MCF 10A (cell line): Measurements from ENCODE around the gene NAPEPLD. TPM values are rescaled to one million over a fixed set of nuclear protein-coding genes. Genes with fewer than 3 reads are reported as not detected.
A peak's percentile ranks its signal among the peaks of the same experiment; 100 is the strongest.
"Not testable (repeated sequence)": the region's sequence is repeated elsewhere in the genome, so short reads cannot be mapped to it uniquely, and the experiment has no call there.

Experiments used
- BruUV-seq: library from RNA; stranded (reverse); fragments of 400-500 nt; replicated peaks from 2 replicates; lab custom pipeline; 2021; lab: Mats Ljungman, UMichigan
- CTCF ChIA-PET: fragments of 300-600 bp; sonication (Branson Sonifier 250); formaldehyde crosslinking; extraction: SDS; loops from one replicate; lab custom pipeline; 2021; ENCODE audit warnings: antibody characterized with exemption, inconsistent platforms; lab: Yijun Ruan, JAX
- POLR2A ChIA-PET: fragments of 300-600, 350-650 bp; sonication (Branson Sonifier 250); formaldehyde crosslinking; extraction: SDS; loops from one replicate; lab custom pipeline; 2020; ENCODE audit warnings: antibody characterized with exemption, inconsistent platforms; lab: Yijun Ruan, JAX
- DNase-seq: peaks from one replicate; pipeline ENCODE4 v3.0.0-alpha.2; 2018; ENCODE audit not compliant: unreplicated experiment
- H3K27ac Mint-ChIP-seq: one replicate; pipeline ENCODE4 v1.8.0; 2022; ENCODE audit warnings: mild to moderate bottlenecking, low read depth, mixed read lengths; ENCODE audit not compliant: unreplicated experiment
- H3K27me3 Mint-ChIP-seq: one replicate; pipeline ENCODE4 v1.8.0; 2022; ENCODE audit warnings: mixed read lengths; ENCODE audit not compliant: insufficient read depth, unreplicated experiment
- H3K36me3 Mint-ChIP-seq: one replicate; pipeline ENCODE4 v1.8.0; 2022; ENCODE audit warnings: mild to moderate bottlenecking, moderate library complexity, mixed read lengths; ENCODE audit not compliant: insufficient read depth, unreplicated experiment
- H3K4me1 Mint-ChIP-seq: one replicate; pipeline ENCODE4 v1.8.0; 2022; ENCODE audit warnings: mixed read lengths; ENCODE audit not compliant: insufficient read depth, unreplicated experiment
- H3K4me3 Mint-ChIP-seq: one replicate; pipeline ENCODE4 v1.8.0; 2022; ENCODE audit warnings: mild to moderate bottlenecking, moderate library complexity, mixed read lengths; ENCODE audit not compliant: unreplicated experiment
- H3K9me3 Mint-ChIP-seq: one replicate; pipeline ENCODE4 v1.8.0; 2022; ENCODE audit warnings: mixed read lengths; ENCODE audit not compliant: unreplicated experiment
- CTCF ChIP-seq: fragments of 200-600 bp; IDR thresholded peaks from one replicate; pipeline ENCODE4 v1.8.0; 2022; ENCODE audit warnings: antibody characterized with exemption, mild to moderate bottlenecking; ENCODE audit not compliant: unreplicated experiment
- intact Hi-C: fragments of 100-400 bp; cut with micrococcal nuclease; formaldehyde crosslinking; loops from 2 replicates; pipeline ENCODE4 v1.14.1; 2022
- total RNA-seq: library from RNA; stranded (reverse); gene quantifications from 2 replicates; pipeline ENCODE4 v1.2.3, GENCODE V29; 2022

NAPEPLD gene
- total RNA-seq, 1 experiment from 2014 or later = 6.1 TPM

GRCh38 chr7:103115771-103116170 lies 33.1 kb downstream of the NAPEPLD start:
- peaks cover 14% of the 10 kb centered on the region for H3K4me1 Mint-ChIP-seq
- peaks cover 23% of the 10 kb centered on the region for H3K36me3 Mint-ChIP-seq
- no peak overlapping the region for H3K4me3 Mint-ChIP-seq
- ChIA-PET POLR2A (interaction anchor here (1.2 kb wide), 1 partner anchor 14 kb away, joined by 3 read pairs; no protein-coding TSS in a partner anchor), CTCF (interaction anchor here (0.6 kb wide), 1 partner anchor 28 kb away, joined by 3 read pairs; no protein-coding TSS in a partner anchor)
- DNase-seq = no peak
- H3K9me3 Mint-ChIP-seq = no peaks in the 10 kb centered on the region
- TF ChIP-seq CTCF = no peak
- no TSS peak for BruUV-seq
- intact Hi-C loops = no loop called here
- no peak overlapping the region for H3K27ac Mint-ChIP-seq
- H3K27me3 Mint-ChIP-seq = no peaks in the 10 kb centered on the region

- Mint-ChIP-seq H3K9me3 (peaks cover 4% of the 10 kb centered on the region), H3K36me3 (peaks cover 24% of the 10 kb centered on the region), H3K27me3 (no peaks in the 10 kb centered on the region), H3K4me3 (peak overlapping the region; percentile 12), H3K27ac (peak overlapping the region; percentile 39), H3K4me1 (peaks cover 14% of the 10 kb centered on the region)
- BruUV-seq = no TSS peak
- TF ChIP-seq CTCF = no peak
- ChIA-PET CTCF (interaction anchor here (1.0 to 1.1 kb wide), 2 partner anchors 14 to 54 kb away, joined by 3 to 5 read pairs; no protein-coding TSS in a partner anchor), POLR2A (interaction anchor here (0.8 kb wide), 1 partner anchor 16 kb away, joined by 3 read pairs; no protein-coding TSS in a partner anchor)
- intact Hi-C loops = no loop called here
- DNase-seq = no peak
Observed at GRCh38 chr7:103114576-103115008, 34.3 kb downstream of the NAPEPLD start.

GRCh38 chr7:103113164-103113563 lies 35.7 kb downstream of the NAPEPLD start:
- peak; percentile 93 for DNase-seq

GRCh38 chr7:103106703-103107070 lies 42.2 kb downstream of the NAPEPLD start:
- Mint-ChIP-seq H3K36me3 (peaks cover 50% of the 10 kb centered on the region), H3K9me3 (peaks cover 21% of the 10 kb centered on the region)
- H3K27ac Mint-ChIP-seq, DNase-seq, H3K27me3 Mint-ChIP-seq, BruUV-seq, H3K4me3 Mint-ChIP-seq, H3K4me1 Mint-ChIP-seq, intact Hi-C loops: not testable (repeated sequence)
- POLR2A ChIA-PET = interaction anchor here (2.3 kb wide), 1 partner anchor 13 kb away, joined by 7 read pairs; no protein-coding TSS in a partner anchor
- CTCF ChIA-PET = interaction anchor here (0.6 kb wide), 1 partner anchor 24 kb away, joined by 3 read pairs; no protein-coding TSS in a partner anchor

More at GRCh38 chr7:103113164-103113563, 35.7 kb downstream of the NAPEPLD start:
- Mint-ChIP-seq H3K9me3 (peaks cover 13% of the 10 kb centered on the region), H3K27me3 (no peaks in the 10 kb centered on the region), H3K4me3 (peak overlapping the region; percentile 20), H3K4me1 (peaks cover 14% of the 10 kb centered on the region), H3K27ac (peak overlapping the region; percentile 63), H3K36me3 (peaks cover 29% of the 10 kb centered on the region)
- ChIA-PET CTCF (interaction anchor here (0.6 to 0.7 kb wide), 2 partner anchors 21 to 217 kb away, joined by 3 to 5 read pairs; no protein-coding TSS in a partner anchor), POLR2A (interaction anchor here (0.6 to 1.2 kb wide), 3 partner anchors 9 to 39 kb away, joined by 3 read pairs; partner anchors contain the start of genes ARMC10 and FBXL13)
- TF ChIP-seq CTCF = no peak
- intact Hi-C loops = loop anchor here (1.0 kb wide), 1 partner anchor 36 kb away; the partner anchor contains the start of gene NAPEPLD
- no TSS peak for BruUV-seq
